Neuronal stem cell (in vitro differentiated cells): Measurements from ENCODE around the gene OTUD7B.

Source experiments
- DNase-seq: peaks from one replicate; pipeline ENCODE4 v3.0.0-alpha.2; 2013; ENCODE audit warnings: low spot score
- H2AFZ ChIP-seq: one replicate; pipeline ENCODE4 v1.6.1; 2013; ENCODE audit warnings: mild to moderate bottlenecking, low read length, inconsistent platforms
- H2AK5ac ChIP-seq: 2 replicates; pipeline ENCODE4 v1.6.1; 2013; ENCODE audit warnings: low read depth, mild to moderate bottlenecking, inconsistent platforms, low read length, moderate library complexity, mixed read lengths
- H2BK120ac ChIP-seq: 2 replicates; pipeline ENCODE4 v1.6.1; 2013; ENCODE audit warnings: low read depth, mild to moderate bottlenecking, inconsistent platforms, low read length, moderate library complexity, mixed read lengths
- H2BK12ac ChIP-seq: one replicate; pipeline ENCODE4 v1.6.1; 2013; ENCODE audit warnings: low read length, inconsistent platforms
- H2BK15ac ChIP-seq: 2 replicates; pipeline ENCODE4 v1.6.1; 2013; ENCODE audit warnings: mild to moderate bottlenecking, low read length, inconsistent platforms, mixed read lengths
- H2BK5ac ChIP-seq: one replicate; pipeline ENCODE4 v1.6.1; 2013; ENCODE audit warnings: inconsistent platforms, mild to moderate bottlenecking, low read length, moderate library complexity
- H3K14ac ChIP-seq: one replicate; pipeline ENCODE4 v1.6.1; 2013; ENCODE audit warnings: low read length, inconsistent platforms
- H3K18ac ChIP-seq: 2 replicates; pipeline ENCODE4 v1.6.1; 2013; ENCODE audit warnings: low read length, inconsistent platforms
- H3K23ac ChIP-seq: 2 replicates; pipeline ENCODE4 v1.6.1; 2013; ENCODE audit warnings: low read depth, mild to moderate bottlenecking, mixed read lengths, low read length, inconsistent platforms; ENCODE audit not compliant: poor library complexity
- H3K27ac ChIP-seq: replicated peaks from 3 replicates; pipeline ENCODE4 v1.5.1; 2013; ENCODE audit warnings: low read length, inconsistent platforms
- H3K27me3 ChIP-seq, 3 experiments: 2 replicates each; pipeline ENCODE4 v1.6.1; 2013; ENCODE audit warnings: low read length in 3 of 3, mild to moderate bottlenecking in 2 of 3, inconsistent platforms in 1 of 3, low read depth in 1 of 3, mixed read lengths in 1 of 3, moderate library complexity in 1 of 3; ENCODE audit not compliant: control insufficient read depth in 3 of 3, insufficient read depth in 3 of 3
- H3K36me3 ChIP-seq, 2 donors: replicated peaks in 1 of 2; 2 replicates each; pipeline ENCODE4 v1.6.1; 2013; ENCODE audit warnings: low read length in 2 of 2; ENCODE audit not compliant: control insufficient read depth in 2 of 2, insufficient read depth in 2 of 2
- H3K4ac ChIP-seq: 2 replicates; pipeline ENCODE4 v1.6.1; 2013; ENCODE audit warnings: inconsistent platforms, mild to moderate bottlenecking, low read length, moderate library complexity
- H3K4me1 ChIP-seq, 2 donors: 1 replicate in 1 of 2; 2 replicates in 1 of 2; pipeline ENCODE4 v1.6.1; 2013; ENCODE audit warnings: low read length in 2 of 2, low read depth in 1 of 2; ENCODE audit not compliant: control insufficient read depth in 2 of 2, insufficient read depth in 1 of 2
- H3K4me2 ChIP-seq: one replicate; pipeline ENCODE4 v1.6.1; 2013; ENCODE audit warnings: mild to moderate bottlenecking, low read length, inconsistent platforms; ENCODE audit not compliant: insufficient read depth, poor library complexity, severe bottlenecking
- H3K4me3 ChIP-seq, 2 donors: 2 replicates each; pipeline ENCODE4 v1.5.1; 2013; ENCODE audit warnings: low read length in 2 of 2, mild to moderate bottlenecking in 2 of 2, inconsistent platforms in 1 of 2, moderate library complexity in 1 of 2
- H3K79me1 ChIP-seq: one replicate; pipeline ENCODE4 v1.6.1; 2013; ENCODE audit warnings: low read depth, mild to moderate bottlenecking, inconsistent platforms, low read length, moderate library complexity
- H3K9ac ChIP-seq: one replicate; pipeline ENCODE4 v1.6.1; 2013; ENCODE audit warnings: mild to moderate bottlenecking, low read depth, low read length, inconsistent platforms; ENCODE audit not compliant: poor library complexity
- H3K9me3 ChIP-seq, 2 donors: replicated peaks in 1 of 2; 2 replicates each; pipeline versions ENCODE3 to v1.6.1; 2013; ENCODE audit warnings: low read length in 2 of 2, mild to moderate bottlenecking in 2 of 2, inconsistent platforms in 1 of 2, low read depth in 1 of 2, mixed read lengths in 1 of 2, moderate library complexity in 1 of 2; ENCODE audit not compliant: control insufficient read depth in 2 of 2, insufficient read depth in 1 of 2
- H4K8ac ChIP-seq: one replicate; pipeline ENCODE4 v1.6.1; 2013; ENCODE audit warnings: low read depth, mild to moderate bottlenecking, inconsistent platforms, low read length, moderate library complexity
- H4K91ac ChIP-seq: one replicate; pipeline ENCODE4 v1.6.1; 2013; ENCODE audit warnings: low read length, low read depth, mild to moderate bottlenecking, inconsistent platforms; ENCODE audit not compliant: poor library complexity
- WGBS, 2 donors: extraction: QIAGEN DNeasy Blood & Tissue Kit; methylation state at CpG; one replicate each; pipeline ENCODE4 v1.1.7; 2013; ENCODE audit warnings: missing lambda C conversion rate in 2 of 2, mixed read lengths in 1 of 2; ENCODE audit not compliant: insufficient read length in 2 of 2, insufficient replicate concordance in 1 of 2; ENCODE audit errors: extremely low coverage in 2 of 2; 5-methylcytosine and 5-hydroxymethylcytosine counted together

OTUD7B gene

DNA sequence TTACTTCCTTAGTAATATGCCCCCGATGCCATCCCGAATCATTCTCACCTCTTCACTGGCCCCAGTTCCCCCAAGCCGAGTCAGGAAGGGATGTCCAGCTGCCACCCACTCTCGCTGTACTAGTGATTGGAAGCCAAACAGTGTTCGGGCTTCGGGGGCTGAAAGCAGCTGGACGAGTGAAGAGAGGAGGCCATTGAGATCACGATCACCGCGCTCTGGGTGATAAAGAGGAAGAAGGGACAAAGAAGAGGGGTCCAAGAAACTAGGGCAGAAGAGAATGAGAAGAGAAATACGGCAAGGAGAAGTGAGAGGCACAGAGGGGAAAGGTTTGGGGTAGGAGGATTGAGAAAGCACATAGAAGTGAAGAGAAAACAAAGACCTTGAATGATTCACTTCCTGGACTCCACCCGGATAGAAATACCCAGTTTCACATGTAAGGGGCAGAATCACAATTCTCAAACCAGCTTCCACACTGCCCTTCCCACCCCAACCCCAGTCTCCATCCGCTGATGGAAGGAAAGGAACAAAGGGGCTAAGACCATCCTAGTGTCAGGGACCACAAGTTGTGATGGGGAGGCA, 79.2 kb downstream of the OTUD7B start:
- H2AFZ ChIP-seq: peak overlapping the region; percentile 17
- H2AK5ac ChIP-seq: no peak overlapping the region
- H2BK120ac ChIP-seq: no peak overlapping the region
- H3K36me3 ChIP-seq: peaks cover 3 to 6% of the 10 kb centered on the region in 2 donors
- no peak overlapping the region for H4K91ac ChIP-seq
- no peak for DNase-seq
- H3K14ac ChIP-seq: no peak overlapping the region
- no peak overlapping the region for H2BK15ac ChIP-seq
- no peaks in the 10 kb centered on the region for H3K9me3 ChIP-seq
- H3K4me1 ChIP-seq: peaks cover 7% of the 10 kb centered on the region in 2 donors
- no peak overlapping the region for H3K4me2 ChIP-seq
- no peak overlapping the region for H3K23ac ChIP-seq
- H4K8ac ChIP-seq: no peak overlapping the region
- H3K27ac ChIP-seq: no peak overlapping the region
- H3K9ac ChIP-seq: no peak overlapping the region
- no peak overlapping the region for H2BK5ac ChIP-seq
- no peak overlapping the region for H3K4ac ChIP-seq
- no peak overlapping the region for H3K18ac ChIP-seq
- no peaks in the 10 kb centered on the region for H3K27me3 ChIP-seq
- no CpG with 5 or more reads among the region's 13 CpGs for WGBS, 2 donors
- no peak overlapping the region for H3K4me3 ChIP-seq
- H3K79me1 ChIP-seq: peaks cover 3% of the 10 kb centered on the region
- no peak overlapping the region for H2BK12ac ChIP-seq

DNA sequence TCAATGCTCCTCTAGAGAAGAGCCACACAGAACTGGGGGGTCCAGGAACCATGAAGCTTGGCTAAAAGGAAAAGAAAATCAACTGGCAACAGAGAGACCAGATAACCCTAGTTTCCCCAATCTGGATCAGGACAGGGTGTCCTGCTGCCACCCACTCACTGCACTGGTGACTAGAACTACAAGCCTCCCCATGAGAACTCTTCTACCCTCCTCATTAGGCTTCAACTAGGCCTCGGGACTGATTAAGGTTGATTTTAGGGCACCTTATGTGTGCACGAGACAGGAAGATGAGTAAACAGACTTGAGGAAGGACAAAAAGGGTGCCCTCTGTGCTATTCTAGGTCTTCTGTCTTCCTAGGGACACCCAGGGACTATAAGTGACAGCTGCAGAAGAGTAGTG, 80.7 kb downstream of the OTUD7B start:
- no peak overlapping the region for H3K4me3 ChIP-seq
- no peaks in the 10 kb centered on the region for H3K9me3 ChIP-seq
- no peak for DNase-seq
- no peak overlapping the region for H3K27ac ChIP-seq
- no peak overlapping the region for H3K4ac ChIP-seq
- H2BK12ac ChIP-seq: no peak overlapping the region
- no peak overlapping the region for H4K8ac ChIP-seq
- H4K91ac ChIP-seq: no peak overlapping the region
- H3K27me3 ChIP-seq: no peaks in the 10 kb centered on the region
- no peak overlapping the region for H2BK120ac ChIP-seq
- no peak overlapping the region for H3K18ac ChIP-seq
- H3K14ac ChIP-seq: no peak overlapping the region
- H3K79me1 ChIP-seq: peaks cover 5% of the 10 kb centered on the region
- peaks cover 15 to 20% of the 10 kb centered on the region in 2 donors for H3K36me3 ChIP-seq
- no peak overlapping the region for H3K23ac ChIP-seq
- WGBS, 2 donors: no CpG with 5 or more reads among the region's 2 CpGs
- no peak overlapping the region for H2BK15ac ChIP-seq
- no peak overlapping the region for H2BK5ac ChIP-seq
- H2AFZ ChIP-seq: no peak overlapping the region
- peaks cover 8% of the 10 kb centered on the region in 2 donors for H3K4me1 ChIP-seq
- H2AK5ac ChIP-seq: peak overlapping the region; percentile 5
- no peak overlapping the region for H3K4me2 ChIP-seq
- no peak overlapping the region for H3K9ac ChIP-seq

- H2AK5ac ChIP-seq: no peak overlapping the region
- H3K4ac ChIP-seq: no peak overlapping the region
- no peak overlapping the region for H2BK5ac ChIP-seq
- H3K4me2 ChIP-seq: peak overlapping the region; percentile 66
- no peak for DNase-seq
- H3K4me1 ChIP-seq: peaks cover 8% of the 10 kb centered on the region in 2 donors
- no peak overlapping the region for H2BK120ac ChIP-seq
- no peak overlapping the region for H3K14ac ChIP-seq
- peak overlapping the region; percentile 89 for H3K27ac ChIP-seq
- H2AFZ ChIP-seq: peak overlapping the region; percentile 37
- H2BK12ac ChIP-seq: no peak overlapping the region
- no peak overlapping the region for H3K23ac ChIP-seq
- no peak overlapping the region for H4K91ac ChIP-seq
- no peaks in the 10 kb centered on the region for H3K9me3 ChIP-seq
- H3K4me3 ChIP-seq: peak overlapping the region; percentile 88 to 92
- H3K18ac ChIP-seq: peak overlapping the region; percentile 39
- peak overlapping the region; percentile 46 for H3K9ac ChIP-seq
- peaks cover 25 to 35% of the 10 kb centered on the region in 2 donors for H3K36me3 ChIP-seq
- H4K8ac ChIP-seq: no peak overlapping the region
- no peak overlapping the region for H2BK15ac ChIP-seq
- H3K79me1 ChIP-seq: peaks cover 5% of the 10 kb centered on the region
- no CpG with 5 or more reads among the region's 1 CpG for WGBS, 2 donors
- no peaks in the 10 kb centered on the region for H3K27me3 ChIP-seq
Measured at GRCh38 chr1:149928401-149928724, 82.2 kb downstream of the OTUD7B start.

DNA sequence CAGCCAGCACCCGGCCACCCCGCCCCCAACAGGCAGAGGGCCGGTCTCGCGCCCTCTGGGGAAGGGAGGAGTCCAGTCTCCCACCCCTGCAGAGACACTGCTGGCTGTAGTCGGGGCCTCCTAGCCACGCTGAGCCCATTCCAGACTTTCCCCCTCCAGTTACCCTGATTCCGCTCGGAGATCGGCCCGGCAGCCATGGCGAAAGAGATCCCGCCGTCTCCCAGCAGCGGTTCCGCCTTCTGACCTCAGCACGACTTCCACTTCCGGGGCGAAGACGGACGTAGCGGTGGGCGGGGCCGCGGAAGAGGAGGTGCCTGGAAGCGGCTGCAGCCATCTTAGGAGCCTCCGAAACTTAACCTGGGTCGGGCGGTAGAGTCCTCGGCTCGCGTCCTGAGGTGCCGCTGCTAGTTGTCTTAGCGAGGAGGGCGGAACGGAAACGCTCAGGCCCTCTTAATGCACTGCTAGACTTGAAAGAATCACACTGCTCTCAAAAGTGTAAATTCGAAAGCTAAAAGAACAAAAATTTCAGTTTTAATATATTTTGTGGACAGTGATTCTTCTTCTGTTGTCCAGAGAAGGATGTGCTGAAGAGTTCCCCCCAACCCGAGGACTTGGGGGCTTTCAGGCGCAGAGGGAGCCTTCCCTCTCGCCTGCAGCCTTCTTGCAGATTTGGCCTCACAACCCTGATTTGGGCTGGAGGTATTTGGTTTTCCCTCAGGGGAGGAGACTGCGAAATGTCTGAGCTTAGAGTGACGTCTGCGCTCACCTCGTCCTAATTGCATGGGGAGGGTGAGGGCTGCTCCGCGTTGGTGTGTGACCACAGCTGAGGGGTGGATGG, 82.7 kb downstream of the OTUD7B start, which contains the start of gene SF3B4:
Gene SF3B4 (minus strand): TSS at position 241 of the 838 bp plus-strand sequence. CDS start 44 bp downstream, at position 197.
- Histone ChIP-seq H3K4me2 (peak within 1 kb of the TSS; percentile 71), H3K4ac (no peak within 1 kb of the TSS), H3K79me1 (peaks cover 5% of the 10 kb centered on the region), H3K4me3 (peak within 1 kb of the TSS; percentile 88 to 92), H3K27ac (peak within 1 kb of the TSS; percentile 89), H2AK5ac (no peak within 1 kb of the TSS), H3K4me1 (peaks cover 8% of the 10 kb centered on the region in 2 donors), H4K8ac (no peak within 1 kb of the TSS), H4K91ac (no peak within 1 kb of the TSS), H3K18ac (peak within 1 kb of the TSS; percentile 66), H2BK15ac (no peak within 1 kb of the TSS), H2BK12ac (no peak within 1 kb of the TSS), H3K23ac (peak within 1 kb of the TSS; percentile 96), H3K14ac (no peak within 1 kb of the TSS), H2BK5ac (no peak within 1 kb of the TSS), H2AFZ (peak within 1 kb of the TSS; percentile 88), H3K27me3 (no peaks in the 10 kb centered on the region), H3K9me3 (no peaks in the 10 kb centered on the region), H3K36me3 (peaks cover 27 to 41% of the 10 kb centered on the region in 2 donors), H3K9ac (peak within 1 kb of the TSS; percentile 94), H2BK120ac (no peak within 1 kb of the TSS)
- whole genome bisulfite sequencing, 2 donors: no CpG with 5 or more reads among the region's 47 CpGs
- DNase-seq: peak; percentile 88
